HG02798 (cell line): ENCODE measurements around the gene NDUFB10.

Source experiments
- ATAC-seq: cut with Tn5 transposase; IDR thresholded peaks from one replicate; pipeline ENCODE4 v1.9.1; 2021; ENCODE audit warnings: mild to moderate bottlenecking; ENCODE audit not compliant: unreplicated experiment, poor library complexity

Gene NDUFB10

GRCh38 chr16:1965396-1966001 is 6.2 kb downstream of the NDUFB10 start:
- no peak for ATAC-seq

DNA sequence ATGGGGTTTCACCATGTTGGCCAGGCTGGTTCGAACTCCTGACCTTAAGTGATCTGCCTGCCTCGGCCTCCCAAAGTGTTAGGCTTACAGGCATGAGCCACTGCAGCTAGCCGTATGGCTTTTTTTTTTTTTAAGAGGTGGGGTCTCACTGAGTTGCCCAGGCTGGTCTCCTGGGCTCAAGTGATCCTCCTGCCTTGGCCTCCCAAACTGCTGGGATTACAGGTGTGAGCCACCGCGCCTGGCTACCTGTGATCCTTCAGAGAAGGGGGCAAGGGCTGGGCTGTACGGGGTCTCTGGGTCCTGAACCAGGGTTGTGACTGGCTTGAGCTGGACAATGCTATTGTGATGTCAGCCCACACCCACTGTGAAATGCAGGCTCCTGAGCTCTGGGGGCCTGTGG is 7.1 kb downstream of the NDUFB10 start, which contains the start of gene RNF151:
RNF151 (plus strand) TSS at position 397 of the 400 bp plus-strand sequence. CDS start 26 bp downstream, outside the sequence.
- no peak for ATAC-seq

- ATAC-seq = no peak
These were observed 9.0 kb downstream of the NDUFB10 start for GRCh38 chr16:1968146-1968953.

DNA sequence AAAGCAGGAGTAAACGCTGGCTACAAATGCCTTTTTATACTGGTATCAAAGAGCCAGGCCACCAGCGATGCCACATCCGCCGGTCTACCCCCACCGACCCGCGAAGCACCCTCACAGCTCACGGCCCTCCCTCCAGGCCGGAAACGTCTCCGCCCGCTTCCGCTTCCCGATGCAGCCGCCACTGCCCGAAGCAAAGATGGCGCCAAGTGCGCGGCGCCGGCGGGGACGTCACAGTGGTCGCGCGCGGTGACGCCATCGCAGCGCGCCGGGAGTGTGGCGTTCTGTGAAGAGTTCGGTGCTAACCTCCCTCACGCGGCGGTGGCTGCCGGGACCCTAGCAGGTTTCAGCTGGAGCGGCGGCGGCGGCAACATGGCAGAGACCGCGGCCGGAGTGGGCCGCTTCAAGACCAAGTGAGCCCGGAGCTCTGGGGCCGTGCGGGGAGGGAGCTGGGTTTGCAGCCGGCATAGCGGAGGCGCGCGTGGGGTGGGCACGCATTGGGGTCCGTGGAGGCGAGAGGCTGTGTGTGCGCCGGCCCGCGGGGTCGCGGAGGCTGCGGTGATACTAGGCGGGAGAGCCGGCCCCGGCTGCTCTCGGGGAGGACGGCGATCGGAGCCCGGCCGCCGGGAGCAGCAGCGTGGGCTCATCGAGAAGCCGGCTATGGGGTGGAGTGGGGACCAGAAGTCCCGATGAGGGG is 12.6 kb downstream of the NDUFB10 start, which contains the start of gene TBL3:
TBL3 (plus strand) TSS at position 258 of the 694 bp plus-strand sequence; CDS start at position 370, 112 bp downstream.
- ATAC-seq = peak; percentile 91

DNA sequence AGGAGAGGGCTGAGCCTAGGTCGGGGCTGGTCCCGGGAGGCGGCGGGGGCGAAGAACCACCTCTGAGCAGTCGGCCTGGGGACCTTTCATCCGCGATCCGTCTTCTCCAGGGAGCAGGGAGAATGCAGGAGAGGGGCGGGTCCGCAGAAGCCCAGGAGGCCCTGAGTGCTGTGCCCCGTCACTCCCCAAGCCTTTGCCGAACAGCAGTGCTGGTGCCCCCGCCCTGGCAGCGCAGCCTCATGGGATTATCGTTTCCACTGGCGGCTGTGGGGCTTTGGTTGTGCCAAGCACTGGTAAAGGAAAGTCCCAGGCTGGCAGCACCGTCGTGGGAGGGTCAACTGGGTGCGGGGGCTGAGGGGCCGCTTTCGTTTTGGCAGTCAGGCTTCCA is 13.1 kb downstream of the NDUFB10 start:
- no peak for ATAC-seq

DNA sequence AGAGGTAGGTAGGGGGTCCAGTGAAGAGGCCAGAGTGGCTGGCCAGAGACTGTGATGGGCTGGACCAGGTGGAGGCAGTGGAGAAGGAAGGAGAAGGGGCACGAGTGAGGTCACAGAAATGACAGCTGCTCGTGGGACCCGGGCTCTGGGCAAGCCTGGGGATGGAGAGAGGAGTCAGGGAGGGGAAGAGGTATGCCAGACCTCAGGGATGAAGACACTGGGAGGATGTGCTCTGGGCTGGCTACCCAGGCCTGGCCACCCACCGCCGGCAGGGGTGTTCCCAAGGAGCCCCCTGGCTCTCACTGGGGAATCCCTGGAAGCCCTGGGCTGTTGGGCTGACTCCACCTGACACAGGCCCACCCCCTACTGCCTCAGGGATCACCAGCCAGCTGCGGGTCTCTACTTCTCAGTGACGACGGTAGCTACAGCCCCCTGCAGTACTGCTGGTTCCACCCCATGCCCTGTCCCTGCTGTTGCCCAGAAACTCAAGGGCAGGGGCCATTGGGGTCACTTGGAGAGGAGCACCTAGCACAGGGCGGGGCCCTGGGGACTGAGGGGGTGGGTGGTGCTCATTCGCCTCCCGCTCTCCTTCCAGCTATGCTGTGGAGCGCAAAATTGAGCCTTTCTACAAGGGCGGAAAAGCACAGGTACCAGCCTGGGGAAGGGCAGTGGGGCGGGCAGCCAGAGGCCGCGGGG is 14.3 kb downstream of the NDUFB10 start:
- ATAC-seq = no peak

- no peak for ATAC-seq
These were observed 15.1 kb downstream of the NDUFB10 start for GRCh38 chr16:1974157-1975070.

DNA sequence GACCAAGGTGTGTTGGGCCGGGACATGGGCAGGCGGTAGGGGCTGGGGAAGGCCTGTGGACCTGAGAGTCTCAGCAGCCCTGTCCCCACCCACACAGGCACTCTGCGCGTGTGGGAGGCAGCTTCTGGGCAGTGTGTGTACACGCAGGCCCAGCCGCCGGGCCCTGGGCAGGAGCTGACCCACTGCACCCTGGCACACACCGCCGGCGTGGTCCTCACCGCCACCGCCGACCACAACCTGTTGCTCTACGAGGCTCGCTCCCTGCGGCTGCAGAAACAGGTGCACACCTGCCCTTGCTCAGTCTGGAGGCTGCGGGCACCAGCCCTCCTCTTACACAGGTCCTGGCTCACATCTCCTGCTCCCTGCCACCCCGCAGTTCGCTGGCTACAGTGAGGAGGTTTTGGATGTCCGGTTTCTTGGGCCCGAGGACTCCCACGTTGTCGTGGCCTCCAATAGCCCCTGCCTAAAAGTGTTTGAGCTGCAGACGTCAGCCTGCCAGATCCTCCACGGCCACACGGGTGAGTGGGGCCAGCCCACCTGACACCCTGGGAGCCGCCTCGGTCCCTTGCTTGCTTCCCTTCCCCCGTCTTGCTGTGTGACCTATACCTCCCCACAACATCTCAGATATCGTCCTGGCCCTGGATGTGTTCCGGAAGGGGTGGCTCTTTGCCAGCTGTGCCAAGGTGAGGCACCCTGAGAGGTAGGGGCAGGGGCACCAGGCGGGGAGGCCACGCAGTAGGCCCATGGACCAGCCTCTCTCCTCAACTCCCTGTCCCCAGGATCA is 16.3 kb downstream of the NDUFB10 start:
- no peak for ATAC-seq

- ATAC-seq = no peak
These were observed 16.8 kb downstream of the NDUFB10 start for GRCh38 chr16:1976216-1976520.

- no peak for ATAC-seq
These were observed 17.9 kb downstream of the NDUFB10 start for GRCh38 chr16:1976951-1977874.

DNA sequence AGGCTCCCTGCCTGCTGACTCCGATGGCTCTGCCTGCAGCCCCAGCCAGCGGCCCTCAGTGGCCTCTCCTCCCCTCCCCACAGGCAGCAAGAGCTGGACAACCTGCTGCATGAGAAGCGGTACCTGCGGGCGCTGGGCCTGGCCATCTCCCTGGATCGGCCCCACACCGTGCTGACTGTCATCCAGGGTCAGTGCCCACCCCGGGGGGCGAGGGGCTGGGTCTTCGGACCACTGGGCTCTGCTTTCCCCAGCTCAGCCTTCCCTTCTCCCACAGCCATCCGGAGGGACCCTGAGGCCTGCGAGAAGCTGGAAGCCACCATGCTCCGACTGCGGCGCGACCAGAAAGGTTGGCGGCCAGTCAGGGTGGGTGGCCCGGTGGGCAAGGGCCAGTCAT is 18.5 kb downstream of the NDUFB10 start:
- ATAC-seq = no peak

- no peak for ATAC-seq
These were observed 19.3 kb downstream of the NDUFB10 start for GRCh38 chr16:1978476-1979120.

DNA sequence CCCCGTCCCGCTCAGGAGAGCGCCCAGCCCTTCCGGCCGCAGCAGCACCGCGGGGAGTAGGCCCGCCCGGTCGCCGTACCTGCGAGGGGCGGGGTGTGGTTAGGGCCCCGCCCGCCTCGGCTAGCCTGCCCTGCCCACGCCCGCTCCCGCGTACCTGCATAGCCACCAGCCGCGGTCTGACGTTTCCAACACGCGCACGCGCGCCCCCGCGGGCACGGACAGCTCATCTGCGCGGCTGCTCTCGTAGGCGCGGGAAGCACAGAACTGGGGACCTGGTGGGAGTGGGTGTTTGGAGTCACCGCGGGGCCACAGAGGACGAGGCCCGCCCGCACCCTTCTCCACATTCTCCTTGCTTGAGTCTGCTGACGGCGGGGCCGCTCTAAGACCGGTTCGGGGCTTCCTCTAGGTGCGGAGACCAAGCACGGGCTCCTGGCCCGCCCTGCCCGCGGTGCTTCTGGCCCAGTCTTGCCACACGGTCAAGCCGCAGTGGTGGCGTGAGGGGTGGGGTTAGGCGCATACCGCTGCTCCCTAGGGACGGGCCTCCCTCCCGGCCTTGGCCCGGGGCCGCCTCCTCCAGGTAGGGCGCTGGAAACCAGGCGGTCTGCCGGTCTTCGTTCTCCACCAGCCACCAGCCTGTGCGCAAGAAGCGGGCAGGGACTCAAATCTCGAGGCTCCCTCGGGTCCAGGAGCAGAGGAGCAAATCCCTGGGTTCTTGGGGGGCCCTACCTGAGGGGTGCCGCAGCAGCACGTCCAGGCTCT is 20.1 kb downstream of the NDUFB10 start:
- ATAC-seq = no peak

- ATAC-seq = no peak
These were observed 20.9 kb downstream of the NDUFB10 start for GRCh38 chr16:1980030-1980769.

DNA sequence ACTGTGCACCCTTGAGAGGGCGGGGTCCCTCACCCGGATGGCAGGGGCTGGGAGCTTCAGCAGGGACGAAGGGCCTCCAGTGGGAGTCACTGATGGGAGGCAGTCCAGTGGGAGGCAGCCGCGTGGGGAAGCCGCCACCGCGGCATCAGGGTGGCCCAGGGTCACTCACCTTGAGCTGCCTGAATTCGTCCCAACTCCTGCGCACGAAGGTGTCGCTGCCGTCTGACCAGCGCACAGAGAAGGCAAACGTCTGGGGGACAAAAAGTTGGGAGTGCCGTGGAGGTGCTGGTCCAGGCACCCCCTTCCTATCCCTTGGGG is 21.4 kb downstream of the NDUFB10 start:
- no peak for ATAC-seq

DNA sequence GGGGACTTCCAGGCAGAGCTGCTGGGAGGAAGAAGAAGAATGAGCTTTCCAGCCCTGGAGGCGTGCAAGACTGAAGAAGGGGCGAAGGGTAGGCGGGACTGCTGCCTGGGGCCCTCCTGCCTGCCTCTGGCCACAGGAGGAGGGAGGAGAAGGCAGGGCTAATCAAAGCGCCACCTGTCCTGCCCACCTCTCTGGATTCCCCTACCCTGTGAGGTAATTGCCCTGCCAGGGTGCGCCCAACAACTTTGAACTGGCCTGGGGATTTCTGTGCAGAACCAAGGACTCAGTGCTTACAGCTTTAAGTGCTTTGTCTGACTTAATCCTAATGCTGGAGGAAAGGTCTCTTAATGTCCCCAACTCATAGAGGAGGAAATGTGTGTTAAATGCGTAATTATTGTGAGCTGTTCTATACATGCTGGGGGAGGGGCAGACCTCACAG is 22.1 kb downstream of the NDUFB10 start, which contains the start of gene NOXO1:
NOXO1 (minus strand) TSS at position 72 of the 439 bp plus-strand sequence. CDS start 290 bp downstream, outside the sequence.
- ATAC-seq = no peak
